ENCODE results near the gene SPATS2. TPM values are rescaled to one million over a fixed set of nuclear protein-coding genes. Genes with fewer than 3 reads are reported as not detected.

Gene SPATS2
- total and polyA plus RNA-seq, 2 of the 4 experiments (the other 2 are of a cell fraction): 50.6 to 63.3 TPM

DNA sequence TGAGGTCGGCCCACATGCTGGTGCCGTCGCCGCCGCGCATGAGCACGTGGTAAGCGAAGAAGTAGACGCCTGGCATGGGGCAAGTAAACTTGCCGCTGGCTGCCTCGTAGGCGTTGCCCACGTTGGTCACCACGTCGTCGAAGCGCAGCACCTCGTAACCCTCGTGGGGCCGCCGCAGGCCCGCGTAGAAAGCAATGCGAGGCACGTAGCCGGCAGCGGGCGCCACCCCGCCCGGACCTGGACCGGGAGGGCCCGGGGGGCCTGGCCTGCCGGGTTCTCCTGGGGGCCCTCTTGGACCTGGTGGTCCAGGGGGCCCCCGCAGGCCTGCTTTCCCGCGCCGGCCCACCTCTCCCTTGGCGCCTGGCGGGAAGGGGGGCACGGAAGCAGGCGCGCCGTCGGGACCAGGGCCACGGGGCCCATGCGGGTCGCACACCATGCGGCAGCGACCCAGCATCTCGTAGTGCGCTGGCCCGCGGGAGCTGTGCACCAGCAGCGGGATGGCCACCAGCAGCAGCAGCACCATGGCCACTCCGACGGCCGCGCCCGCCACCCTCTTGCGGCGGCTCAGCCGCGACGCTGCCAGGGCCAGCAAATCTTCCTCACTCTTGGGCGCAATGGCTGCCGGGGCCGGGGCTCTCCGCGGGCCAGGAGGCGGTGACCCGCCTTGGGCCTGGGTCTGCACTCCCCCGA lies 31.2 kb upstream of the SPATS2 start:
- Histone ChIP-seq H2AFZ (replicated peaks; ENCODE audit: low read length, poor library complexity) (peak overlapping the region; percentile 80), H2BK15ac (ENCODE audit: low read depth, low read length) (no peak overlapping the region), H2BK120ac (ENCODE audit: low read depth, low read length) (no peak overlapping the region), H3K27ac (ENCODE audit: insufficient read depth, low read length) (no peak overlapping the region), H3K4ac (ENCODE audit: low read depth, low read length) (no peak overlapping the region), H3K56ac (ENCODE audit: extremely low read depth, insufficient read depth, low read length) (no peak overlapping the region), H4K8ac (ENCODE audit: low read depth in 2 of 2, low read length in 2 of 2) (no peak overlapping the region), H3K4me2 (ENCODE audit: low read depth, low read length) (no peak overlapping the region), H3K36me3 (ENCODE audit: control insufficient read depth, insufficient read depth, low read length) (no peaks in the 10 kb centered on the region), H4K20me1 (ENCODE audit: insufficient read depth, low read length) (no peaks in the 10 kb centered on the region), H3K9me1 (ENCODE audit: insufficient read depth, low read length) (no peaks in the 10 kb centered on the region), H3K9me3 (ENCODE audit: control insufficient read depth, insufficient read depth, low read length) (no peaks in the 10 kb centered on the region), H3K9ac (ENCODE audit: low read depth, low read length) (no peak overlapping the region), H2BK20ac (ENCODE audit: low read depth, low read length) (no peak overlapping the region), H4K5ac (ENCODE audit: low read depth, low read length) (no peak overlapping the region), H3K14ac (replicated peaks; ENCODE audit: low read depth, low read length) (no peak overlapping the region), H3K18ac (ENCODE audit: low read depth, low read length) (no peak overlapping the region), H2AK5ac (ENCODE audit: low read depth, low read length) (no peak overlapping the region), H2BK5ac (ENCODE audit: low read depth, low read length, poor library complexity, severe bottlenecking) (no peak overlapping the region), H3K79me1 (ENCODE audit: low read depth in 1 of 2, low read length in 2 of 2) (no peaks in the 10 kb centered on the region), H3K4me1 (ENCODE audit: control insufficient read depth, insufficient read depth, low read length) (no peaks in the 10 kb centered on the region), H2AK9ac (replicated peaks; ENCODE audit: low read depth, low read length, poor library complexity) (peak overlapping the region; percentile 56), H4K91ac (ENCODE audit: insufficient read depth, low read depth, low read length) (no peak overlapping the region), H3K23ac (ENCODE audit: low read depth, low read length) (no peak overlapping the region), H3K27me3 (ENCODE audit: control insufficient read depth, insufficient read depth, low read length) (peaks cover 62% of the 10 kb centered on the region), H3K4me3 (ENCODE audit: insufficient read depth, low read depth, low read length) (no peak overlapping the region)
- WGBS, 2 experiments (ENCODE audit: extremely low coverage in 2 of 2, insufficient read length in 1 of 2): 5% methylated on average over 32 of the region's 72 CpGs; no CpG with 5 or more reads in 1 of the 2 experiments
- ChIA-PET CTCF (interaction anchor here (1.2 to 1.8 kb wide), 4 partner anchors 12 to 178 kb away, joined by 3 to 9 read pairs (median 5); partner anchors contain the start of gene TROAP), POLR2A (ENCODE audit: unreplicated experiment) (no interaction called here)
- TF ChIP-seq, protein P1, sequence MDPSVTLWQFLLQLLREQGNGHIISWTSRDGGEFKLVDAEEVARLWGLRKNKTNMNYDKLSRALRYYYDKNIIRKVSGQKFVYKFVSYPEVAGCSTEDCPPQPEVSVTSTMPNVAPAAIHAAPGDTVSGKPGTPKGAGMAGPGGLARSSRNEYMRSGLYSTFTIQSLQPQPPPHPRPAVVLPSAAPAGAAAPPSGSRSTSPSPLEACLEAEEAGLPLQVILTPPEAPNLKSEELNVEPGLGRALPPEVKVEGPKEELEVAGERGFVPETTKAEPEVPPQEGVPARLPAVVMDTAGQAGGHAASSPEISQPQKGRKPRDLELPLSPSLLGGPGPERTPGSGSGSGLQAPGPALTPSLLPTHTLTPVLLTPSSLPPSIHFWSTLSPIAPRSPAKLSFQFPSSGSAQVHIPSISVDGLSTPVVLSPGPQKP (IDR thresholded peaks at IDR 0.05; ENCODE audit: borderline replicate concordance, low read depth, low read length): no peak
- no peak for TF ChIP-seq RAD21 (IDR thresholded peaks at IDR 0.05; ENCODE audit: low read length)
- no peak for TF ChIP-seq RFX5 (IDR thresholded peaks at IDR 0.05; ENCODE audit: low read depth, low read length)
- in situ Hi-C loops (cut with MboI; ENCODE audit: low sequenced_read_pairs): no loop called here
- ATAC-seq (ENCODE audit: low read depth): no peak
- BruUV-seq (replicated peaks): no TSS peak
- no peak for DNase-seq
- intact Hi-C loops (cut with micrococcal nuclease): loop anchor here (2.0 kb wide), 1 partner anchor 21 kb away; no protein-coding TSS in a partner anchor
- dilution Hi-C loops (cut with HindIII; ENCODE audit: low sequenced_read_pairs, unreplicated experiment): no loop called here

All from IMR-90 (cell line).